ENCODE results near the gene MAPK8.

- peak; percentile 77 for TF ChIP-seq CTCF (IDR thresholded peaks at IDR 0.05)
- no peak for TF ChIP-seq TEAD4 (CRISPR knock-in tag; IDR thresholded peaks at IDR 0.05)
- TF ChIP-seq ZNF121 (CRISPR knock-in tag; IDR thresholded peaks at IDR 0.05) = no peak
- TF ChIP-seq ESRRA (CRISPR knock-in tag; IDR thresholded peaks at IDR 0.05; ENCODE audit: borderline replicate concordance) = no peak
- no peak for TF ChIP-seq USF2 (CRISPR knock-in tag; IDR thresholded peaks at IDR 0.05)
- TF ChIP-seq ZBTB21 (CRISPR knock-in tag; IDR thresholded peaks at IDR 0.05; ENCODE audit: borderline replicate concordance) = no peak
- TF ChIP-seq ZNF138 (CRISPR knock-in tag; conservative IDR thresholded peaks at IDR 0.05) = no peak
Measured at GRCh38 chr10:48289501-48290238, 16.8 kb upstream of the MAPK8 start.
